ENCODE data around the gene MSI2.

Gene MSI2

GRCh38 chr17:57444682-57445450 is 188.5 kb downstream of the MSI2 start:
- no peak for DNase-seq

GRCh38 chr17:57445772-57446472 is 189.6 kb downstream of the MSI2 start:
- DNase-seq, result no peak

GRCh38 chr17:57447357-57447989 is 191.2 kb downstream of the MSI2 start:
- no peak for DNase-seq

- no peak for DNase-seq
Observed at GRCh38 chr17:57447990-57448758, 191.9 kb downstream of the MSI2 start.

- DNase-seq, result no peak
Observed at GRCh38 chr17:57448759-57449283, 192.5 kb downstream of the MSI2 start.

GRCh38 chr17:57451191-57451590 is 194.9 kb downstream of the MSI2 start:
- DNase-seq, result no peak

- no peak for DNase-seq
Observed at GRCh38 chr17:57451643-57452042, 195.3 kb downstream of the MSI2 start.

- DNase-seq, result no peak
Observed at GRCh38 chr17:57453841-57454425, 197.6 kb downstream of the MSI2 start.

- no peak for DNase-seq
Observed at GRCh38 chr17:57454729-57455062, 198.4 kb downstream of the MSI2 start.

GRCh38 chr17:57455063-57455914 is 199.0 kb downstream of the MSI2 start:
- no peak for DNase-seq

- no peak for DNase-seq
Observed at GRCh38 chr17:57456622-57457021, 200.3 kb downstream of the MSI2 start.

- no peak for DNase-seq
Observed at GRCh38 chr17:57457188-57457587, 200.9 kb downstream of the MSI2 start.

GRCh38 chr17:57458718-57459285 is 202.5 kb downstream of the MSI2 start:
- DNase-seq, result no peak

- DNase-seq, result no peak
Observed at GRCh38 chr17:57459286-57459915, 203.1 kb downstream of the MSI2 start.

- no peak for DNase-seq
Observed at GRCh38 chr17:57461082-57461481, 204.8 kb downstream of the MSI2 start.

- no peak for DNase-seq
Observed at GRCh38 chr17:57462007-57462579, 205.8 kb downstream of the MSI2 start.

GRCh38 chr17:57463103-57463885 is 207.0 kb downstream of the MSI2 start:
- DNase-seq, result peak; percentile 77 to 78

GRCh38 chr17:57464191-57464864 is 208.0 kb downstream of the MSI2 start:
- DNase-seq, result no peak

GRCh38 chr17:57465610-57466009 is 209.3 kb downstream of the MSI2 start:
- DNase-seq, result no peak

Data from stimulated activated CD4-positive, alpha-beta T cell treated with anti-CD3 and anti-CD28 coated beads, Interleukin-2, amount 100 ng/mL, for 48 hours (primary cell).